HK-2 (cell line): Measurements from ENCODE around the gene CSN1S1.
"Not testable (repeated sequence)": the region's sequence is repeated elsewhere in the genome, so short reads cannot be mapped to it uniquely, and the experiment has no call there.

Experiments
- DNase-seq: peaks from one replicate; pipeline ENCODE4 v3.0.0-alpha.2; 2018; ENCODE audit not compliant: unreplicated experiment

CSN1S1 gene, protein sequence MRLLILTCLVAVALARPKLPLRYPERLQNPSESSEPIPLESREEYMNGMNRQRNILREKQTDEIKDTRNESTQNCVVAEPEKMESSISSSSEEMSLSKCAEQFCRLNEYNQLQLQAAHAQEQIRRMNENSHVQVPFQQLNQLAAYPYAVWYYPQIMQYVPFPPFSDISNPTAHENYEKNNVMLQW

DNA sequence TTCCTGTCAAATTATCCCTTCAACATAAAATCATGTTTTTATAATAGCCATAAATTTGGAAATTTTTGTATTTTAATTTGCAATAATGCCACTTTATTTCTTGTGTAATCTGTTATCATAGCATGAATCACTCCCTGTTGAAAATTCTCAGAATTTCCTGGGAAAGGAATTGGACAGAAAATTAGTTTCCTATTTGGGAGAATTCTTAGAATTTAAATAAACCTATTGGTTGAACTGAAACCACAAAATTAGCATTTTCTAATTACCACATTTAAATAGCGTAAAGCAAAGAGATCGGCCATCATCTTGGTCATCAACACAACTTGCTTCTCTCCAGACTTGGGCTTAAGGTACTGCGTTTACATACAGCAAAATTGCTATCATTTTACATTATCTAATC is at the start of gene CSN1S1:
TSS of gene CSN1S1 (plus strand) at position 301 of the 400 bp plus-strand sequence. CDS start 1,488 bp downstream, outside the sequence.
- DNase-seq: no peak

DNA sequence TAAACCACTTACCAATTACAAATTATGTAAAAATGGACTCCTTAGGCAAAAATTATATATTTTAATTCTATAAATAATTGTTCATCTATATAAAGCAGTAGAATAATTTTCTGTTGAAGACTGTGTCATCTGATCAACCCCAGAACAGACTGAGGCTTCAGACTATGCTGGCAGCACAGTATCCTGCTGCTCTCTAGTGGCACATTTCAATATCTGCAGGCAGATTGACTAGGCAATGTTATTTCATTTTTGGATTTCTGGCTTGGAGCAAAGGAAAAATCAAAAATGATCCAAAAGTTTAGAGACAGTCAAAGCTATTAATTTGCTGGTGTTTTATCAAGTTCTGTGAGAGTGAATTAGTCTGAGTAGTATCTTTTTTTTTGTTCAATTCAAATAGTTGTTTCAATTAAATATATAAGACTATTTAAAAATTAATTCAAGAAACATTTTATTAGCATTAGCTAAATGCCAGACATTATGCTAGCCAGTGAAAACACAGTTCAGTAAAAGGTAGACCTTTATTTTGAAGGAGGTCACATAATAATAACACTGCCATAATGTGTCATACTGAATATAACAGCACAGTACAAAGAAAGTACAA is 49.6 kb upstream of the CSN1S1 start:
- DNase-seq: no peak

DNA sequence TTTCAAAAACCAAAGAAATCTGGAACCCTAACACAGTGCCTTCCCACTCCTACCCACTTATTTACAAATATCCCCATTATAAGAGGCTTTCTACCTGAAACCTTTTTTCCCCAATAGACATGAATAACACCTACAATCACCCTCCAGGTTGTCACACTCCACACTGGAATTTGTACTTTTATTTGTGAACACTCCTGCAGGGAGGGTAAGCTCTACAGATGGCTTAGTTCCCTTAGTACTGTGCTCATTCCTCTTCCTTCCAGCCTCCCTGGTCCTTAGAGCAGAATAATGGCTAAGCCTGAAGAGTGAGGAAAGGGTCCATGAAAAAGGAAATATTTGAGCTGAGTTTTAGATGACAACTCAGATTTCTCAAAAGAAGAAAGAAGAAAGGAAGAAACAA is 48.7 kb upstream of the CSN1S1 start:
- no peak for DNase-seq

DNA sequence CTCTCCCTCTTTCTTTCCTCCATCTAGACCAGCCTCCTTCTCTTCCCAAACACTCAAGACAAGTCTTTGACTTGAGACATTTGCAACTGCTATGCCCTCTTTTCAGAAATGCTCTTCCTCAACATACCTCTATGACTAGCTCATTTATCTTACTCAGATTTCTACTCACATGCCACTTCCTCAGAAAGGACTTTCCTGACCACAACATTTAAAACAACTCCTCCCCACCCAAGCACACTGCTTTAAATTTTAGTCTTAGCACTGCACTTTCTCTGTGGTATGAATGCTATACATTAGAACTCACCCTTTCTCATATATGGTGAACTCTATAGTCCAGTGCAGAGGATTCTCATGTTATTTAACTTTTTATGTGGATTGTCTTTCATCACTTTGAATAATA is 42.5 kb upstream of the CSN1S1 start:
- no peak for DNase-seq

DNA sequence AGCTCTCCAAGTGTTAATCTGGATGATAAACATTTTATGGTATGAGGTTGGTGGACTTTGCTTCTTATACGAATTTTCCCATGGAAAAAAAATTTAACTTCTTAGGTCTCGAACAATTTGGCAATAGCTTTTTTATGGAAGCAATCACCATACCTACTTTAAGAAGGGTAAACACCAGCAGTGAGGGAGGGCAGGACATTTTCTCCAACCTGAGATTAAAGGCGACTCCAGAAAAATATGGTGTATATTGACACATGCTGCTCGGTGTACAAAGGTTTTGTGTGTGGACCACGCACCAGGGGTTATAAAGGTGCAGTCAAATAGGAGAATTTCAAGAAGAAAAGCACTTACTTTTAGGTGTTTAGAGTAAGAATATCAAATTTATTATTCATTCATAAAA is 36.7 kb upstream of the CSN1S1 start:
- DNase-seq: no peak

DNA sequence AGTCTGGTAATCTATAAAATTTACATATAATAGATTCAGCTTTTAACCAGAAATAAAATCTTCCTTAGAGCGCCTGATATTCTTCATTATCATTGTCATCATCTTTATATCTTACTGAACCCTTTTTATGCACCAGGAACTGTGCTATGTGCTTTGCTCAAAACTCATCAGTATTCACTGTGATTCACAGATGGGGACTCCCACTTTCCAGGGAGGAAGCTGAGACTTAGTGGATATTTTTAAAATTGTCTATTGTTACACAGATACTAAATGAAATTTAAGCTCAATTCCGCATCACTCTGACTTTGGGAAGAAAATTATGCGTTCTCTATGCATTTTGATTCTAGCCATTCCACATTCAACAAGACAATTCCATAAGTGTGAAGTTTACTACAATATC is 36.1 kb upstream of the CSN1S1 start:
- DNase-seq: no peak

DNA sequence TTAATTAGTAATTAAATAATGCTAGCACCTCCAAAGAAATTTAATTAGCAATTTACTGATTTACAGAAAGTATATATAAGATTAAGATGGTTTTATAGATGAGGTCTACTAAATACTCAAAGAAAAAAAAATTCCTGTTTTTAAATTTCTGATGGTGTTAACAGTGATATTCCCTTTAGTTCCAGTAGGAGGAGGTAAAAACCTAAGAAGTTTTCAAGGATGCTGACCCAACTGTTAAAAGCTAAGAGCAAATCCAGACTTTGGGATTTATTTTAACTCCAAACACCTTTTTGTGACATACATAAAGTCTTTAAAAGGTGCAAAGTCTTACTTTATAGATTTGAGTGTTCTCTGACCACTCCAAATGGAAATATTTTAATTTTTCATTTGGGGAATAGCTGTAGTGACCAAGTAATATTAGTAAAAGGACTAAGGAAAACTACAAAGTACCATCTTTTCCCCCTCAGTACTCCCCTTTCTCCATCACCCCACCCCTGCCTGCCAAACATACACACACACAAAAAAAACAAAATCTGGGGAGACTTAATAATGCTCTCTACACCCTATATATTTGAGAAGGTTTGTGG is 34.2 kb upstream of the CSN1S1 start:
- DNase-seq: no peak

DNA sequence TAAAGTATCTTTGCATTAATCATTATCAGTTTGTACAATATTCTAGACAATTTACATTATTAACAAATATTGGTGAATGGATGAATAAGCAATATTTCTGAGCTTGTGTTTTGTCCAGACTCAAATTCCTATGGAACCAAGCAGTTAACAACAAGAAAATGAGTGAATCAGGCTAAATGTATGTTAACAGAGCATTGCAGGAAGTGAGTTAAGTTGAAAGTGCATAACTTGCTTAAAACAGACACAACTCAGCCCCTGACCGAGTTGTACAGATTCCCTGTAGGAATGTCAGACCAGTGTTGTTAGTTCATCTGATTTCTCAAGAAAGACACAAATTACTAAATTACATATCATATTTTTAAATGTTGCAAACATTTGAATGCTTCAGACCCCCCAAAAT is 23.7 kb upstream of the CSN1S1 start:
- no peak for DNase-seq

DNA sequence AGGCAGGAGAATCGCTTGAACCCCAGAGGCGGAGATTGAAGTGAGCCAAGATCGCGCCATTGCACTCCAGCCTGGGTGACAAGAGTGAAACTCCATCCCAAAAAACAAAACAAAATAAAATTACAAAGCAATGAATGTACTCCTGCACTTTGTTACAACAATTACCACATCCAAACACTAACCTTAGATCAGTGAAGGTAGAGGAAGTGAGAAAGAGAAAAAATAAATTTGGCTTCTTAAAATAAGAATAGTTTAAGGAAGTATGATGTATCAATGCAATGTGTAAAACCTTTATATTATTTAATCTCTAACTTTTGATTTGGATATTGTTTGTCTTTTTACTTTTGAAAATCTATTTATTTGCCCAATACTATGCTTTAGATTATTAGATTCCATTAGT is 21.7 kb upstream of the CSN1S1 start:
- DNase-seq: no peak

DNA sequence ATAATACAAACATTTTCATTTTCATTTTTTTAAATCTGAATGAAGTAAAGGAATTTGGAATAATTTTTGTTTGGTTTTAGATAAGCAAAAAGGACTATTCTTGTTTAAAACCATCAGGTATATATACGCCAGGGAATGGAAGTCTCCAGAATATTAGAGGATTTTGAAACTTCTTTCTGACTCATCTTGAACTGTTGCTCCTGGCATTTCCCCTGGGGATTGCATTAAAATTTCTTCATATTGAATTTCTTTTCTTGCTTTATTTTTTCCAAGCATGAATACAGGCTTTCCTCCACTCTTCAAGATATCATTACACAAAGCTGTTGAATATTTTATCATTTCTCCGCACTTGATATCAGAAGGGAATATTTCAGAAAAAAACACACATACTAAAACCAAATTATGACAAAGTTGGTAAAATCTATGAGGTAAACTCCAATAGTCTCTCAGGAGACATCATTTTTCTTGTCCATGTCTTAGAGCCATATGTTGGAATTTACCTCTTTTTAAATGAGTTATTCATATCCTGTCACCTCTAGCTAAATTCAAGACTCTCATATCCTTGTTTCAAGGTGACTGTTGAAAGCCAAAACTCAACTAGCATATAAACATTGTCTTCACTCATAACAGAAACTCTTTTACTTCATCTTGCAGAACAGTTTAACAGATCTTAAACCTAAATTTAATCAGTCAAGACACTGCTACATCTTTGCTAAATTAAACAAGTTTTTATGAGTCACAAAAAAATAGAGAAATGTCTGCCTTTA is 20.7 kb upstream of the CSN1S1 start:
- DNase-seq: no peak

DNA sequence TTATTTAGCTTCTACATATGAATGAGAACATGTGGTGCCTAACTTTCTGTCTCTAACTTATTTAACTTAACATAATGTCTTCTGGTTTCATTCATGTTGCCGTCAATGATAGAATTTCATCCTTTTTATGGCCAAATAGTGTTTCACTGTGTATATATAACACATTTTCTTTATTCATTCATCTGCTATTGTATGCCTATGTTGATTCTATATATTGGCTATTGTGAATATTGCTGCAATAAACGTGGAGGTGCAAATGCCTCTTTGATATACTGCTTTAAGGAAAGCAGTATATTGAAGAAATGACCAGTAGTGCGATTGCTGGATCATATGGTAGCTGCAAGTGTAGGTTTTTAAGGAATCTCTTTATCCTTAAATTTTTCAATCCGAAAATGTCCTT is 10.0 kb upstream of the CSN1S1 start:
- DNase-seq: no peak

DNA sequence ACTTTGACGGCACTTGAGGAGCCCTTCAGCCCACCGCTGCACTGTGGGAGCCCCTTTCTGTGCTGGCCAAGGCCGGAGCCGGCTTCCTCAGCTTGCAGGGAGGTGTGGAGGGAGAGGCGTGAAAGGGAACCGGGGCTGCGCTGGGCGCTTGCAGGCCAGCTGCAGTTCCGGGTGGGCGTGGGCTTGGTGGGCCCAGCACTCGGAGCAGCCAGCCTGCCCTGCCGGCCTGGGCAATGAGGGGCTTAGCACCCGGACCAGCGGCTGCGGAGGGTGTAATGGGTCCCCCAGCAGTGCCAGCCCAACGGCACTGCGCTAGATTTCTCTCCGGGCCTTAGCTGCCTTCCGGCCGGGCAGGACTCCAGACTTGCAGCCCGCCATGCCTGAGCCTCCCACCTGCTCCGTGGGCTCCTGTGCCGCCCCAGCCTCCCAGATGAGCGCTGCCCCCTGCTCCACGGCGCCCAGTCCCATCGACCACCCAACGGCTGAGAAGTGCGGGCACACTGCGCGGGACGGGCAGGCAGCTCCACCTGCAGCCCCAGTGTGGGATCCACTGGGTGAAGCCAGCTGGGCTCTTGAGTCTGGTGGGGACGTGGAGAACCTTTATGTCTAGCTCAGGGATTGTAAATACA is 7.0 kb upstream of the CSN1S1 start:
- not testable (repeated sequence) for DNase-seq

DNA sequence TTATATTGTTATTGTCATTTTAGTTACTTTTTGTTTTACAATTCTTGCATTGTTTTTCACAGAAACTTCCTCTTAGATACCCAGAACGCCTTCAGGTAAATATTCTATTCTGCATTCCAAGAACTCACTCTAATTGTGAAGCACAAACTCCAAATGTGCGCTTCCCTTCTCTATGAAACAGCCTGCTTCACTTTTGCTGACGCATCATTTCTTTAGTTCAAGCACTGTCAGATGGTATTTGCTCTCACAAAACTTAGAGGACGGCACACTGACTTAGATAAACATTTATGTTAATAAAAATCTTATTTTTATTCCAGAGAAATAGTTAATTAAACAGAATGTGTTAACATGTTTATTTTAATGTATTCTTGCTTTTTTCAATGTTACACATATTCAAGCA is 3.3 kb downstream of the CSN1S1 start:
- no peak for DNase-seq

DNA sequence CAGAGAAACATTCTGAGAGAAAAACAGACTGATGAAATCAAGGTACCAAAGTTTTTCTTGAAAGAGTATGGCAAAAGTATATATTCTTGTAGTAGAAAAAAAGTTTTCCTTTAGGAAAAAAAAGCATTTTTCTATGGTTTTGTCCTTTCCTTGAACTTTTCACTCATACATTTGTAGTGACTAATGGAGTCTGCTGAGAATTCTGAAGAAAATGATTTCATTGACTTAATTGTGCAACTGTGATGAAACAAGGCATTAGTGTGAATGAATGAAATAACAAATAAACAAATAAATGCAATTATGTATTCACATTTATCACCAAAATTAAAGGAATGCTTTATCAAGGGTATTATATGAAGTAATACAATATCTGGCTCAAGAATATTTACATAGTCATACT is 5.7 kb downstream of the CSN1S1 start:
- DNase-seq: no peak

DNA sequence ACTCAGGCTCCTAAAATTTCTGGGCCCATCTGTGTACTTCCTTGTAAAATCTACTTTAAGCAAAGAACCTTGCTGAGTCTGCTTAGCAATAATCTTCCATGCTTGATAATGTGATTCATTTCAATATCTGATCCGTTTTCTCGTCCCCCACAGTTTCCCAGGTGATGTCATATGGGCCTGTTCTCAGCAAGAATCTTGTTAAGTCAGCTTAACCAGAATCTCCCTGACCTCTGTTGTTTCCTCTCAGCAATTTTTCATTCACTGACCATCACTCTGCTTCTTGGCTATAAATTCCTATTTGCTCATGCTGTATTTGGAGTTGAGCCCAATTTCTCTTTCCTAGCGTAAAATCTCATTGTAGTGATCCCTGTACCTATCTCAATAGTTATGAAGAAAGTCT is 20.7 kb downstream of the CSN1S1 start:
- no peak for DNase-seq

DNA sequence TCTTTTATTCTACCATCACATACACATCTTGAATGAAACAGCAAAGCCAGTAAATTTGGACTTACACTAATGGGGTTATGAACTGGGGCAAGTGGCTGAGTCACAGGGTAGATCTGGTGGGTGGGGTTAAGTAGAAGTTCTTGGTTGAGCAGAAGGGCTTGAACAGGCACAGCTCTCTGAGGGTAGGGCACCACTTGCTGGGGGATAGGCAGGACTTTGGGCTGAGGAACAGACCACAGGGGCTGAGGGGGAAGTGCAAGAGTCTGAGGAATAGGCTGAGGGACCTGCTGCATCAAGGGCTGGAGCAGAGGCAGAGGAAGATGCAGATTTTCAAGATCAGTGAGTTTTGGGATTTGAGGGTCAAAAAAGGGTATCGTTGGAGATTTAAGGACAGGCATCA is 26.3 kb downstream of the CSN1S1 start:
- no peak for DNase-seq

DNA sequence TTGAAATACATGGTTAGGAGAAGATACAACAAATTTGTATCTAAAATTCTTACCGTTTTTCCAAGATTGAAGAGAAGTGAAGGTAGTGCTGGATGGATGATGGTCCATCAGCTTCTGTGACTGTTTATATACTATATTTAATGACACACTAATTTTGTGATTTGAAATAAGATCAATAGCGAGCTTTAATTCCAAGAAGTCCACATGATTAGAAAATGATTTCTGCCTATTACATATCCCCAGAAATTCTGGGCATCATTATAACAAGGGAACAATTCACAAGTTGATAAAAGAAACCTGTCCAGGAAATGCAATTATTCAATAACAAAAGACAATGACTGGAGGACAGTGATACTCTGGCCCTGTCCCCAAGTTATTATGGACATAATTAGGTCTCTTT is 34.8 kb downstream of the CSN1S1 start, which contains the start of gene CSN2:
TSS of gene CSN2 (minus strand) at position 101 of the 400 bp plus-strand sequence. CDS start 4,733 bp downstream, outside the sequence.
- DNase-seq: no peak

DNA sequence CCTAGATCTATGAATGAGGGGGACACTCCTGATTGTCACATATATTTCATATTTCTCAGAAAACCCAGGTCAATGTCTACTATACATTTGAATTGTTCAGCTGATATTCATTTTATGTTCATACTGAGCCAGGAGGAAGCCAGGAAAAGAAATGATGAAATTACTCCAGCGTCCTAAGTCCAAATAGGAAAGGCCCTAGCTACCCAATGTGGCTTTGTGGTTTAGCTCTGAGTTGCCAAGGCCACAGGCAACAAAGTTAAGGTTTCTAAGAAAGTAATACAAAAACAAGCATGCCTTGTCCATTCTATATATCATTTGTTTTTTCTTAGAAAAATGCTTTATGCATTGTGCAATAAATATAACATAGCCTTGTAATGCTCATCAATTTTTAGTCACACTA is 39.2 kb downstream of the CSN1S1 start:
- DNase-seq: no peak

DNA sequence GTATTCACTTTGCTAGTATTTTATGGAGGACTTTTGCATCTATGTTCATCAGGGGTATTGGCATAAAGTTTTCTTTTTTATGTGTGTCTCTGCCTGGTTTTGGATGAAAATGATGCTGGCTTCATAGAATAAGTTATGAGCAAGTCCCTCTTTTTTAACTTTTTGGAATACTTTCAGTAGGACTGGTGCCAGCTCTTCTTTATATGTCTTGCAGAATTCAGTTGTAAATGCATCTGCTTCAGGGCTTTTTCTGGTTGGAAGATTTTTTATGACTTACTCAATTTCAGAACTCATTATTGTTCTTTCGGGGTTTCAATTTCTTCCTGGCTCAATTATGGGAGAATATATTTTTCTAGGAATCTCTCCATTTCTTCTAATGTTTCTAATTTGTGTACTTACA is 43.8 kb downstream of the CSN1S1 start:
- no peak for DNase-seq

DNA sequence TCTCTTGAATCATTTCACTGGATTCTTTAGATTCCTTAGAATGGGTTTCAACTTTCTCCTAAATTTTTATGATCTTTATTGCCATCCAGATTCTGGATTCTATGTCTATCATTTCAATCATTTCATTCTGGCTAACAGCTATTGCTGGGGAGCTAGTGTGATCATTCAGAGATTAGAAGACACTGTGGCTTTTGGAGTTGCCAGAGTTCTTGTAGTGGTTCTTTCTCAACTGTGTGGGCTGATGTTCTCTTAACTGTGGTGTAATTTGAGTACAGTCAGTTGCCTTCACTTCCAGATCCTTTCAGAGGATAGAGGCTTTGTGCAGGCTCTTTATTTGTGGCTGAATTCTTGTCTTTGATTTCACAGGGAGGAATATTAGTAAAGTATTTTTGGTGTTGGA is 46.7 kb downstream of the CSN1S1 start:
- DNase-seq: no peak

DNA sequence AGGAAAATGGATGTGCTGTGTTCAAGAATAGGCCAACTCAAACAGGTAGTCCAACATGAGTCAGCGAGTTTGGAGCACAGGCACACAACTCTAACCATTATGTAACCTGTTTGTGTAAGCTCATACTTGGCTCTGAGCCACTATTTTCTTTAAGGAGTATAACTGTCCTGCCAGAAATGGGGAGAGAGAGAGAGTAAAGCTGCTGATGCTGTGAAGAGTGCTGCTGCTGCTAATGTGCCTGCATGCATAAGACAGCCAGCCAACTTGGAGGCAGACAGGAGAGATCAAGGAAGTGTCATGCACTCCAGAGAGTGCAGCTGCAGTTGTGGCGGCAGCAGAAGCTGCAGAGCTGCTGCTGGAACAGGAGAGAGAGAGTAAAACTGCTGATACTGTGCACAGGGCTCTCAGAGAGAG is 53.2 kb downstream of the CSN1S1 start:
- DNase-seq: no peak

DNA sequence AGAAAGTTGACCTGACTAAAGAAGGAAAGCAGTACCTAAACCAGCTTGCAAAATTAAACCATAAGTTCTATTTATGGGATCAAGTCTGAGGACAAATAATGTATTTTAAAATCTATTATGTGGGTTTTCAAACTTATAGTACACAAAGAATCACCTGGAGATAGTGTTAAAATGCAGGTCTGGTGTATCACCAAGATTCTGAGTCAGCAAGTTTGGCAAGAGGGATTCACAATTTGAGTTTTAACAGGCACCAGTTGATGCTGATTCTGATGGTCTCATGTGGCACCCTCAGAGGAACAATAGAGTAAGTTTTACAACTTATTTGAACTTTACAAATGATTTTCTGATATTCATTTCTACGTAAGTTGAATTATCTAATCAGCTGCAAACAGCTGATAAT is 55.8 kb downstream of the CSN1S1 start:
- DNase-seq: no peak
